WTC11 (cell line): ENCODE measurements around the gene VAMP2. TPM values are rescaled to one million over a fixed set of nuclear protein-coding genes. Genes with fewer than 3 reads are reported as not detected.
"Not testable (repeated sequence)": the region's sequence is repeated elsewhere in the genome, so short reads cannot be mapped to it uniquely, and the experiment has no call there.

ENCODE experiments used
- ATAC-seq: fragments of 200-7000 bp; cut with Tn5 transposase; 2 replicates; pipeline ENCODE4 v1.10.0; 2021; ENCODE audit warnings: mild to moderate bottlenecking, moderate library complexity
- CTCF ChIA-PET: fragments of 300-600 bp; sonication (Branson Sonifier 250); formaldehyde crosslinking; loops from one replicate; lab custom pipeline; 2021; ENCODE audit warnings: antibody characterized with exemption; lab: Charles Lee
- POLR2A ChIA-PET: fragments of 350-600 bp; sonication (Branson Sonifier 250); formaldehyde crosslinking; loops from one replicate; lab custom pipeline; 2021; ENCODE audit warnings: antibody characterized with exemption; lab: Charles Lee
- DNase-seq: peaks from one replicate; pipeline ENCODE4 v3.0.0; 2021; ENCODE audit warnings: low spot score
- H3K27ac Mint-ChIP-seq: 2 replicates; pipeline ENCODE4 v1.8.0; 2021; ENCODE audit warnings: mixed read lengths
- H3K27me3 Mint-ChIP-seq: 2 replicates; pipeline ENCODE4 v1.8.0; 2021; ENCODE audit warnings: low read depth, mild to moderate bottlenecking, moderate library complexity, mixed read lengths
- H3K36me3 Mint-ChIP-seq: 2 replicates; pipeline ENCODE4 v1.8.0; 2021; ENCODE audit warnings: mixed read lengths
- H3K4me1 Mint-ChIP-seq: 2 replicates; pipeline ENCODE4 v1.8.0; 2022; ENCODE audit warnings: mixed read lengths
- H3K4me3 Mint-ChIP-seq: 2 replicates; pipeline ENCODE4 v1.8.0; 2021; ENCODE audit warnings: mild to moderate bottlenecking, moderate library complexity, mixed read lengths
- H3K9me3 Mint-ChIP-seq: 2 replicates; pipeline ENCODE4 v1.8.0; 2021; ENCODE audit warnings: mixed read lengths
- CREB1 ChIP-seq: sonication (generic); formaldehyde crosslinking; IDR thresholded peaks from 2 replicates; pipeline ENCODE4 v1.8.0; 2023; ENCODE audit warnings: mild to moderate bottlenecking, missing genetic modification reagents
- ELF4 ChIP-seq: sonication (generic); formaldehyde crosslinking; IDR thresholded peaks from 2 replicates; pipeline ENCODE4 v1.8.1; 2022; ENCODE audit warnings: low read depth, mild to moderate bottlenecking, moderate library complexity, missing genetic modification reagents
- JUN ChIP-seq: sonication (generic); formaldehyde crosslinking; IDR thresholded peaks from 2 replicates; pipeline ENCODE4 v1.8.0; 2023; ENCODE audit warnings: mild to moderate bottlenecking, missing genetic modification reagents
- RELA ChIP-seq: sonication (generic); formaldehyde crosslinking; IDR thresholded peaks from 2 replicates; pipeline ENCODE4 v1.8.1; 2022; ENCODE audit warnings: missing genetic modification reagents, mild to moderate bottlenecking, borderline replicate concordance
- SMAD3 ChIP-seq: sonication (generic); formaldehyde crosslinking; IDR thresholded peaks from 2 replicates; pipeline ENCODE4 v1.8.0; 2022; ENCODE audit warnings: missing genetic modification reagents, mild to moderate bottlenecking, borderline replicate concordance
- SMAD4 ChIP-seq: sonication (generic); formaldehyde crosslinking; IDR thresholded peaks from 2 replicates; pipeline ENCODE4 v1.8.0; 2022; ENCODE audit warnings: mild to moderate bottlenecking, missing genetic modification reagents
- ZNF219 ChIP-seq: sonication (generic); formaldehyde crosslinking; IDR thresholded peaks from 2 replicates; pipeline ENCODE4 v1.8.0; 2023; ENCODE audit warnings: missing genetic modification reagents, mild to moderate bottlenecking, borderline replicate concordance
- ZNF396 ChIP-seq: fragments of 250-450 bp; sonication (Bioruptor Pico); IDR thresholded peaks from 2 replicates; pipeline ENCODE4 v1.8.0; 2021; ENCODE audit warnings: mild to moderate bottlenecking, moderate library complexity, borderline replicate concordance
- ZNF671 ChIP-seq: fragments of 250-450 bp; sonication (Bioruptor Pico); IDR thresholded peaks from 2 replicates; pipeline ENCODE4 v1.8.0; 2021; ENCODE audit warnings: mild to moderate bottlenecking
- total RNA-seq: library from RNA; stranded (reverse); gene quantifications from 3 replicates; pipeline ENCODE4 v1.2.3, GENCODE V29; 2021
- TF ChIP-seq, protein P1 (sequence below): sonication (generic); formaldehyde crosslinking; IDR thresholded peaks from 2 replicates; pipeline ENCODE4 v1.8.1; 2023; ENCODE audit warnings: mild to moderate bottlenecking, missing genetic modification reagents, moderate library complexity
- TF ChIP-seq, protein P2 (sequence below): sonication (generic); formaldehyde crosslinking; IDR thresholded peaks from 2 replicates; pipeline ENCODE4 v1.8.1; 2023; ENCODE audit warnings: mild to moderate bottlenecking, missing genetic modification reagents
- TF ChIP-seq, protein P3 (sequence below): sonication (generic); formaldehyde crosslinking; IDR thresholded peaks from 2 replicates; pipeline ENCODE4 v1.8.0; 2022; ENCODE audit warnings: missing genetic modification reagents
- TF ChIP-seq, protein P4 (sequence below): fragments of 250-450 bp; sonication (Bioruptor Pico); IDR thresholded peaks from 2 replicates; pipeline ENCODE4 v1.8.0; 2021; ENCODE audit warnings: mild to moderate bottlenecking
- TF ChIP-seq, protein P5 (sequence below): fragments of 250-450 bp; sonication (Bioruptor Pico); IDR thresholded peaks from 2 replicates; pipeline ENCODE4 v1.9.0; 2021; ENCODE audit warnings: moderate library complexity, mild to moderate bottlenecking, inconsistent platforms, borderline replicate concordance
- TF ChIP-seq, protein P6 (sequence below): sonication (generic); formaldehyde crosslinking; conservative IDR thresholded peaks from 2 replicates; pipeline ENCODE4 v1.8.1; 2023; ENCODE audit warnings: mild to moderate bottlenecking, low read depth, missing genetic modification reagents, moderate library complexity

The VAMP2 gene
- total RNA-seq, 1 experiment from 2014 or later: 27.4 TPM

DNA sequence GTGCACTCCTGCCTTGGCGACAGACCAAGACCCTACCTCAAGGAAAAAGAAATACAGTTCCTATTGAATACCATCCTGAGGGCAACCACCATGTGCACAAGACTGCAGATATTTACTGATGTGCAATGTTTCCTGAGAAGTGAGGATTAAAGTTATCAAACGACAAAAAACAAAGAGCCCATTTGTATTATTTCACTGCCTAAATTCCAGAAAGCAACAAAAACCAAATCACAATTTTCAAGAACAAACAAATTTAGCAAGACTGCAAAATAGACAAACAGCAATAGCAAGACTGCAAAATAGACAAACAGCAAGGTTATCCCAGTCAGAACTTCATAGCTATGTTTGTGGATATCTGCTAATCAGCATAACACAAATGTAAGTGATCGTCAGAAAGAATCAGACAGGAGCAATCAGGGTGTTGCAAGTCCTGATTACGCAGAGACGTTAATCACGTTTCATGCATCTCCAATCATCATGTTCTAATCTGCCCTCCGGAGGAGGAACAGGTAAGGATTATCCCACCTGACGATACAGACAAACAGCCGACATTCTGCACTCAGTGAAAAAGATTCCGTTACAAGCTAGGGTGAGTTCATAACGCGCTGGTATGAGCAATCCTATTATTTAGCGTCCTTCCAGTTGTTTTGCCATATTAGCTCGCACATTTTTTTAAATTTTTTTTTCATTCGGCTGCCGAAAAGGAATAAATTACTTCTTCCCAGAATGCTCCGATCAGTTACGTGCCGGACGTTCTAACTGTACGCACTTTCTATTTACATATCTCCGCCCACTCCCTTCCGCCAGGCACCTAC is 10.5 kb upstream of the VAMP2 start (continued):
- TF ChIP-seq ELF4: 0 out of 2 replicates have a peak, but pooled peaks have one; percentile 79
- TF ChIP-seq, protein P1, sequence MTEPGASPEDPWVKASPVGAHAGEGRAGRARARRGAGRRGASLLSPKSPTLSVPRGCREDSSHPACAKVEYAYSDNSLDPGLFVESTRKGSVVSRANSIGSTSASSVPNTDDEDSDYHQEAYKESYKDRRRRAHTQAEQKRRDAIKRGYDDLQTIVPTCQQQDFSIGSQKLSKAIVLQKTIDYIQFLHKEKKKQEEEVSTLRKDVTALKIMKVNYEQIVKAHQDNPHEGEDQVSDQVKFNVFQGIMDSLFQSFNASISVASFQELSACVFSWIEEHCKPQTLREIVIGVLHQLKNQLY (CRISPR knock-in tag): peak; percentile 89; the same call in 1 of the 2 replicates
- TF ChIP-seq RELA (CRISPR knock-in tag): no peak

DNA sequence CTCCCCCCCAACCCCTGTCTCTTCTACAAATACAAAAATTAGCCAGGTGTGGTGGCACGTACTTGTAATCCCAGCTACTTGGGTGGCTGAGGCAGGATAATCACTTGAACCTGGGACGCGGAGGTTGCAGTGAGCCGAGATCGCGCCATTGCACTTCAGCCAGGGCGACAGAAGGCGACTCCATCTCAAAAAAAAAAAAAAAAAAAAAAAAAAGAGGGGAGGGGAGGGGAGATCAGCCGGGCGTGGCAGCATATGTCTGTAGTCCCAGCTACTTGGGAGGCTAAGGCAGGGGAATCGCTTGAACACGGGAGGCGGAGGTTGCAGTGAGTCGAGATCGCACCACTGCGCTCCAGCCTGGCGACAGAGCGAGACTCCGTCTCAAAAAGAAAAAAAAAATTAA is 7.4 kb upstream of the VAMP2 start:
- H3K9me3 Mint-ChIP-seq, ATAC-seq, POLR2A ChIA-PET, H3K27me3 Mint-ChIP-seq, H3K27ac Mint-ChIP-seq, H3K36me3 Mint-ChIP-seq, DNase-seq, H3K4me3 Mint-ChIP-seq: not testable (repeated sequence)
- CTCF ChIA-PET: interaction anchor here (0.8 kb wide), 1 partner anchor 13 kb away, joined by 5 read pairs; no protein-coding TSS in a partner anchor
- H3K4me1 Mint-ChIP-seq: peaks cover 21% of the 10 kb centered on the region

DNA sequence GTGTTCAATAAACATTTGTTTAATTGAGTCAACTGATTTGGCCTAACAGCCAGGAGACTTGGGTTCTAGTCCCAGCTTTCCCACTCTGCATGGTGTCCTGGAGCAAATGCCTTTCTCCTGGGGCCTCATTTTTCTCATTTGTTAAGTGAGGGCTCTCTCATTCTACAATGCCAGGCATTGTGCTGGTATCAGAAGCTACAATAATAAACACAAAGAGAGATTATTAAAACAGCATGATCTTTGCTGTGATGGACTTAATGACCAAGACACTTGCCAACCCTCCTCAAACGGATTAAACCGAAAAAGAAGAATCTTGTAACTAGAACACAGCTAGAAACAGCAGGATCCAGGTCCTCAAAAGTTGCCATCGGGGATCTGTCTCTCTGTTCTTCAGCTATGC is 4.8 kb upstream of the VAMP2 start:
- ChIA-PET POLR2A (interaction anchor here (1.3 to 1.4 kb wide), 2 partner anchors 13 to 25 kb away, joined by 4 to 5 read pairs; no protein-coding TSS in a partner anchor), CTCF (interaction anchor here (0.8 to 1.5 kb wide), 5 partner anchors 9 to 107 kb away, joined by 3 to 5 read pairs (median 4); no protein-coding TSS in a partner anchor)
- Mint-ChIP-seq H3K27ac (no peak overlapping the region), H3K4me3 (no peak overlapping the region), H3K36me3 (no peaks in the 10 kb centered on the region), H3K9me3 (no peaks in the 10 kb centered on the region), H3K4me1 (peaks cover 24% of the 10 kb centered on the region), H3K27me3 (no peaks in the 10 kb centered on the region)
- TF ChIP-seq, protein P1 (CRISPR knock-in tag): no peak
- TF ChIP-seq SMAD4 (CRISPR knock-in tag) (no peak), JUN (CRISPR knock-in tag) (no peak), ZNF219 (no peak), ZNF671 (no peak), SMAD3 (CRISPR knock-in tag) (no peak), ZNF396 (CRISPR knock-in tag) (no peak), CREB1 (CRISPR knock-in tag) (no peak)
- TF ChIP-seq, protein P2, sequence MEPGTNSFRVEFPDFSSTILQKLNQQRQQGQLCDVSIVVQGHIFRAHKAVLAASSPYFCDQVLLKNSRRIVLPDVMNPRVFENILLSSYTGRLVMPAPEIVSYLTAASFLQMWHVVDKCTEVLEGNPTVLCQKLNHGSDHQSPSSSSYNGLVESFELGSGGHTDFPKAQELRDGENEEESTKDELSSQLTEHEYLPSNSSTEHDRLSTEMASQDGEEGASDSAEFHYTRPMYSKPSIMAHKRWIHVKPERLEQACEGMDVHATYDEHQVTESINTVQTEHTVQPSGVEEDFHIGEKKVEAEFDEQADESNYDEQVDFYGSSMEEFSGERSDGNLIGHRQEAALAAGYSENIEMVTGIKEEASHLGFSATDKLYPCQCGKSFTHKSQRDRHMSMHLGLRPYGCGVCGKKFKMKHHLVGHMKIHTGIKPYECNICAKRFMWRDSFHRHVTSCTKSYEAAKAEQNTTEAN (CRISPR knock-in tag): no peak
- TF ChIP-seq, protein P3, sequence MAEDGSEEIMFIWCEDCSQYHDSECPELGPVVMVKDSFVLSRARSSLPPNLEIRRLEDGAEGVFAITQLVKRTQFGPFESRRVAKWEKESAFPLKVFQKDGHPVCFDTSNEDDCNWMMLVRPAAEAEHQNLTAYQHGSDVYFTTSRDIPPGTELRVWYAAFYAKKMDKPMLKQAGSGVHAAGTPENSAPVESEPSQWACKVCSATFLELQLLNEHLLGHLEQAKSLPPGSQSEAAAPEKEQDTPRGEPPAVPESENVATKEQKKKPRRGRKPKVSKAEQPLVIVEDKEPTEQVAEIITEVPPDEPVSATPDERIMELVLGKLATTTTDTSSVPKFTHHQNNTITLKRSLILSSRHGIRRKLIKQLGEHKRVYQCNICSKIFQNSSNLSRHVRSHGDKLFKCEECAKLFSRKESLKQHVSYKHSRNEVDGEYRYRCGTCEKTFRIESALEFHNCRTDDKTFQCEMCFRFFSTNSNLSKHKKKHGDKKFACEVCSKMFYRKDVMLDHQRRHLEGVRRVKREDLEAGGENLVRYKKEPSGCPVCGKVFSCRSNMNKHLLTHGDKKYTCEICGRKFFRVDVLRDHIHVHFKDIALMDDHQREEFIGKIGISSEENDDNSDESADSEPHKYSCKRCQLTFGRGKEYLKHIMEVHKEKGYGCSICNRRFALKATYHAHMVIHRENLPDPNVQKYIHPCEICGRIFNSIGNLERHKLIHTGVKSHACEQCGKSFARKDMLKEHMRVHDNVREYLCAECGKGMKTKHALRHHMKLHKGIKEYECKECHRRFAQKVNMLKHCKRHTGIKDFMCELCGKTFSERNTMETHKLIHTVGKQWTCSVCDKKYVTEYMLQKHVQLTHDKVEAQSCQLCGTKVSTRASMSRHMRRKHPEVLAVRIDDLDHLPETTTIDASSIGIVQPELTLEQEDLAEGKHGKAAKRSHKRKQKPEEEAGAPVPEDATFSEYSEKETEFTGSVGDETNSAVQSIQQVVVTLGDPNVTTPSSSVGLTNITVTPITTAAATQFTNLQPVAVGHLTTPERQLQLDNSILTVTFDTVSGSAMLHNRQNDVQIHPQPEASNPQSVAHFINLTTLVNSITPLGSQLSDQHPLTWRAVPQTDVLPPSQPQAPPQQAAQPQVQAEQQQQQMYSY (CRISPR knock-in tag): no peak
- TF ChIP-seq, protein P4, sequence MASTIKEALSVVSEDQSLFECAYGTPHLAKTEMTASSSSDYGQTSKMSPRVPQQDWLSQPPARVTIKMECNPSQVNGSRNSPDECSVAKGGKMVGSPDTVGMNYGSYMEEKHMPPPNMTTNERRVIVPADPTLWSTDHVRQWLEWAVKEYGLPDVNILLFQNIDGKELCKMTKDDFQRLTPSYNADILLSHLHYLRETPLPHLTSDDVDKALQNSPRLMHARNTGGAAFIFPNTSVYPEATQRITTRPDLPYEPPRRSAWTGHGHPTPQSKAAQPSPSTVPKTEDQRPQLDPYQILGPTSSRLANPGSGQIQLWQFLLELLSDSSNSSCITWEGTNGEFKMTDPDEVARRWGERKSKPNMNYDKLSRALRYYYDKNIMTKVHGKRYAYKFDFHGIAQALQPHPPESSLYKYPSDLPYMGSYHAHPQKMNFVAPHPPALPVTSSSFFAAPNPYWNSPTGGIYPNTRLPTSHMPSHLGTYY (CRISPR knock-in tag): no peak
- TF ChIP-seq, protein P5, sequence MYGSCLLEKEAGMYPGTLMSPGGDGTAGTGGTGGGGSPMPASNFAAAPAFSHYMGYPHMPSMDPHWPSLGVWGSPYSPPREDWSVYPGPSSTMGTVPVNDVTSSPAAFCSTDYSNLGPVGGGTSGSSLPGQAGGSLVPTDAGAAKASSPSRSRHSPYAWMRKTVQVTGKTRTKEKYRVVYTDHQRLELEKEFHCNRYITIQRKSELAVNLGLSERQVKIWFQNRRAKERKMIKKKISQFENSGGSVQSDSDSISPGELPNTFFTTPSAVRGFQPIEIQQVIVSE (CRISPR knock-in tag): no peak
- TF ChIP-seq, protein P6, sequence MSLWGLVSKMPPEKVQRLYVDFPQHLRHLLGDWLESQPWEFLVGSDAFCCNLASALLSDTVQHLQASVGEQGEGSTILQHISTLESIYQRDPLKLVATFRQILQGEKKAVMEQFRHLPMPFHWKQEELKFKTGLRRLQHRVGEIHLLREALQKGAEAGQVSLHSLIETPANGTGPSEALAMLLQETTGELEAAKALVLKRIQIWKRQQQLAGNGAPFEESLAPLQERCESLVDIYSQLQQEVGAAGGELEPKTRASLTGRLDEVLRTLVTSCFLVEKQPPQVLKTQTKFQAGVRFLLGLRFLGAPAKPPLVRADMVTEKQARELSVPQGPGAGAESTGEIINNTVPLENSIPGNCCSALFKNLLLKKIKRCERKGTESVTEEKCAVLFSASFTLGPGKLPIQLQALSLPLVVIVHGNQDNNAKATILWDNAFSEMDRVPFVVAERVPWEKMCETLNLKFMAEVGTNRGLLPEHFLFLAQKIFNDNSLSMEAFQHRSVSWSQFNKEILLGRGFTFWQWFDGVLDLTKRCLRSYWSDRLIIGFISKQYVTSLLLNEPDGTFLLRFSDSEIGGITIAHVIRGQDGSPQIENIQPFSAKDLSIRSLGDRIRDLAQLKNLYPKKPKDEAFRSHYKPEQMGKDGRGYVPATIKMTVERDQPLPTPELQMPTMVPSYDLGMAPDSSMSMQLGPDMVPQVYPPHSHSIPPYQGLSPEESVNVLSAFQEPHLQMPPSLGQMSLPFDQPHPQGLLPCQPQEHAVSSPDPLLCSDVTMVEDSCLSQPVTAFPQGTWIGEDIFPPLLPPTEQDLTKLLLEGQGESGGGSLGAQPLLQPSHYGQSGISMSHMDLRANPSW: no peak
- ATAC-seq (no peak), DNase-seq (no peak)
